ENCODE measurements around the gene HOXB4.

- TF ChIP-seq CTCF (IDR thresholded peaks at IDR 0.05) (peak; percentile 53; the same call in 1 of the 2 replicates), ZNF396 (CRISPR knock-in tag; IDR thresholded peaks at IDR 0.05; ENCODE audit: borderline replicate concordance) (no peak), MYBL2 (CRISPR knock-in tag; IDR thresholded peaks at IDR 0.05) (no peak), MAX (CRISPR knock-in tag; IDR thresholded peaks at IDR 0.05) (no peak), ZNF121 (CRISPR knock-in tag; IDR thresholded peaks at IDR 0.05) (no peak), ZNF219 (CRISPR knock-in tag; IDR thresholded peaks at IDR 0.05; ENCODE audit: borderline replicate concordance) (no peak), TEAD4 (CRISPR knock-in tag; IDR thresholded peaks at IDR 0.05) (no peak), USF2 (CRISPR knock-in tag; IDR thresholded peaks at IDR 0.05) (no peak), SP1 (CRISPR knock-in tag; conservative IDR thresholded peaks at IDR 0.05) (no peak)
- TF ChIP-seq, protein P1, sequence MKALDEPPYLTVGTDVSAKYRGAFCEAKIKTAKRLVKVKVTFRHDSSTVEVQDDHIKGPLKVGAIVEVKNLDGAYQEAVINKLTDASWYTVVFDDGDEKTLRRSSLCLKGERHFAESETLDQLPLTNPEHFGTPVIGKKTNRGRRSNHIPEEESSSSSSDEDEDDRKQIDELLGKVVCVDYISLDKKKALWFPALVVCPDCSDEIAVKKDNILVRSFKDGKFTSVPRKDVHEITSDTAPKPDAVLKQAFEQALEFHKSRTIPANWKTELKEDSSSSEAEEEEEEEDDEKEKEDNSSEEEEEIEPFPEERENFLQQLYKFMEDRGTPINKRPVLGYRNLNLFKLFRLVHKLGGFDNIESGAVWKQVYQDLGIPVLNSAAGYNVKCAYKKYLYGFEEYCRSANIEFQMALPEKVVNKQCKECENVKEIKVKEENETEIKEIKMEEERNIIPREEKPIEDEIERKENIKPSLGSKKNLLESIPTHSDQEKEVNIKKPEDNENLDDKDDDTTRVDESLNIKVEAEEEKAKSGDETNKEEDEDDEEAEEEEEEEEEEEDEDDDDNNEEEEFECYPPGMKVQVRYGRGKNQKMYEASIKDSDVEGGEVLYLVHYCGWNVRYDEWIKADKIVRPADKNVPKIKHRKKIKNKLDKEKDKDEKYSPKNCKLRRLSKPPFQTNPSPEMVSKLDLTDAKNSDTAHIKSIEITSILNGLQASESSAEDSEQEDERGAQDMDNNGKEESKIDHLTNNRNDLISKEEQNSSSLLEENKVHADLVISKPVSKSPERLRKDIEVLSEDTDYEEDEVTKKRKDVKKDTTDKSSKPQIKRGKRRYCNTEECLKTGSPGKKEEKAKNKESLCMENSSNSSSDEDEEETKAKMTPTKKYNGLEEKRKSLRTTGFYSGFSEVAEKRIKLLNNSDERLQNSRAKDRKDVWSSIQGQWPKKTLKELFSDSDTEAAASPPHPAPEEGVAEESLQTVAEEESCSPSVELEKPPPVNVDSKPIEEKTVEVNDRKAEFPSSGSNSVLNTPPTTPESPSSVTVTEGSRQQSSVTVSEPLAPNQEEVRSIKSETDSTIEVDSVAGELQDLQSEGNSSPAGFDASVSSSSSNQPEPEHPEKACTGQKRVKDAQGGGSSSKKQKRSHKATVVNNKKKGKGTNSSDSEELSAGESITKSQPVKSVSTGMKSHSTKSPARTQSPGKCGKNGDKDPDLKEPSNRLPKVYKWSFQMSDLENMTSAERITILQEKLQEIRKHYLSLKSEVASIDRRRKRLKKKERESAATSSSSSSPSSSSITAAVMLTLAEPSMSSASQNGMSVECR (CRISPR knock-in tag; IDR thresholded peaks at IDR 0.05; ENCODE audit: borderline replicate concordance), result no peak
- TF ChIP-seq, protein P2, sequence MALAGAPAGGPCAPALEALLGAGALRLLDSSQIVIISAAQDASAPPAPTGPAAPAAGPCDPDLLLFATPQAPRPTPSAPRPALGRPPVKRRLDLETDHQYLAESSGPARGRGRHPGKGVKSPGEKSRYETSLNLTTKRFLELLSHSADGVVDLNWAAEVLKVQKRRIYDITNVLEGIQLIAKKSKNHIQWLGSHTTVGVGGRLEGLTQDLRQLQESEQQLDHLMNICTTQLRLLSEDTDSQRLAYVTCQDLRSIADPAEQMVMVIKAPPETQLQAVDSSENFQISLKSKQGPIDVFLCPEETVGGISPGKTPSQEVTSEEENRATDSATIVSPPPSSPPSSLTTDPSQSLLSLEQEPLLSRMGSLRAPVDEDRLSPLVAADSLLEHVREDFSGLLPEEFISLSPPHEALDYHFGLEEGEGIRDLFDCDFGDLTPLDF (CRISPR knock-in tag; IDR thresholded peaks at IDR 0.05), result no peak
Measured at GRCh38 chr17:48549914-48550501, 28.1 kb downstream of the HOXB4 start.
